Measurements from ENCODE around the gene FAM13A.

DNA sequence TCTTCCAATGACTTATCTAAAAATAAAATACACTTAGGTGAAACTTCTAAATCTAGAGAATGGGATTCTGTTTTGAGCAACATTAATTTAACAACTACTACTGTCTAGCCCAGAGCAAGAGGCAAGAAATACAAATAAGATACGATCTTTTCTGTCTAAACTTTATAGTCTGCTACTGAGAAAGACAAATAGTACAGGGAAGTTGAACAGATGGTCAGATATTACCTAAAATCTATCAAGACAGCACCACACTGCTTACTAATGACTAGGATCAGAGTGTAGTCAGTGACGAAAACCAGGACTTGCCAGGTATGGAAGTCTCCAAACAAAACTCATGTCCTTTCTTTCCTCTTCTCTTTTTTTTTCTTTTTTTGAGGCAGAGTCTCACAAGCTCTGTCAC lies 7.1 kb downstream of the FAM13A start:
- TF ChIP-seq CTCF (IDR thresholded peaks at IDR 0.05; ENCODE audit: extremely low read depth in 1 of 2, insufficient read depth in 1 of 2, low read depth in 1 of 2, low read length in 2 of 2): no peak
- no peak for TF ChIP-seq POLR2A (IDR thresholded peaks at IDR 0.05; ENCODE audit: low read depth, low read length)
- TF ChIP-seq EZH2 (IDR thresholded peaks at IDR 0.05; ENCODE audit: borderline replicate concordance, low read depth, low read length, severe bottlenecking): no peak
